ENCODE measurements around the gene P2RY6.

The P2RY6 gene

DNA sequence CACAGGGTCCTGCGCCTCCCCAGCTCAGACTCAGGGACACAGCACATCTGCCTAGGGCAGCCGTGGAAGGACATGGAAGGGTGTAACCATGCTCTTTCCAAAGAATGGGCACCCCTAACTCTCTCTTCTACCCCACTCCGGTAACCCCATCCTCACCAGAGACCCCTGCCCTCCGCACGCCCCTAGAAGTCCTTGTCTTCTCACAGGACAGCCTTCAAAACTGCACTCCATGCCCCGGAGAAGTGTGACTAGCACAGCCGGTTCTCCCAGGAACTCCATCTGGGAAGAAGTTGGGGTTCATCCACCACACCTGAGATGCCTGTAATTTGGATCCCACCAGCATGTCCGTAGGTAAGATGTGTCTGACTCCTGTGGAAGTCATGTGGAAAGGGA lies 29.0 kb upstream of the P2RY6 start:
- Mint-ChIP-seq H3K27me3 (peaks cover 3 to 6% of the 10 kb centered on the region in 2 donors), H3K36me3 (no peaks in the 10 kb centered on the region), H3K4me3 (peak overlapping the region in 1 of 2 donors; percentile 66), H3K9me3 (no peaks in the 10 kb centered on the region), H3K4me1 (peaks cover 6 to 21% of the 10 kb centered on the region in 2 donors), H3K27ac (peak overlapping the region; percentile 51)
- DNase-seq, result no peak
- no peak for ATAC-seq (replicated peaks)

DNA sequence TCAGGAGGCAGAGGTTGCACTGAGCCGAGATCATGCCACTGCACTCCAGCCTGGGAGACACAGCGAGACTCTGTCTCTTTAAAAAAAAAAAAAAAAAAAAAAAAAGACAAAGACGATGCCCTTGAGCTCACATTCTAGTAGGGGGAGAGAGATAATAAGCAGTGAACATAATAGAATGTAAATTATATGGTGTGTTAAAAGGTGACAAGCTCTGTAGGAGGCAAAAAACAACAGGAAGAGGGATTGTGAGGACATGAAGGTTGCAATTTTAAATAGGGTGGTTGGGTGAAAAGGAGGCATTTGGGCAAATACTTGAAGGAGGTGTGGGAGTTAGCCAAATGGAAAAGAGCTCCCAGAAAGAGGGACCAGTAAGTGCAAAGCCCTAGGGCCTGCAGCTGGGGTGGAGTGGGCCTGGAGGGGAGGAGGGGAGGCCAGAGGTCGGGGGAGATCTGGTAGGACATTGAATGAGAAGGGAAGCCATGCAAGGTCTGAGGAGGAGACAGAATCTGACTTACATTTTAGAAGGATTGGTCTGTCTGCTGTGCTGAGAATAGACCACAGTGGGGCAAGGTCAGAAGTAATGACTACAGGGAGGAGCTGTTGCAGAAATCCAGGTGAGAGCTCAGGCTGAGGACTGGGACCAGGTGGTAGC lies 27.4 kb upstream of the P2RY6 start:
- DNase-seq, result no peak
- no peak overlapping the region for H3K27ac Mint-ChIP-seq
- no peak overlapping the region for H3K4me3 Mint-ChIP-seq

DNA sequence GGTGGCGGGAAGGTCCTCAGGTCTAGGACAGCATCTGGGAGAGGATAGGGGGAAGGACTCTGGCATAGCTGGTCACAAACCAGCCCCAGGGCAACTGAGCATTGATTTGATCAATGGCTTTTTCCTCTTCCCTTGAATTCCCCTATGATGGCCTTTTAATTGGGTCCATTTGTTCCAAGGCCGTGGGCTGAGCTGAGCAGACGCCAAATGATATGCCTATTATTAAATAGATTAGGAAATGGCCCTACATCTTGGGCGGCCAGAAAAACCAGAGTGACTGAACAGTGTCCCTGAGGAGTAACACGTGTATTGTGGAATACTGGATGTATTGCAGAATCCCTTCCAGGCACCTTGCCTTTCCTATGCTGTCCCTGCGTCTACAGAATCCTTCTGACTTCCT lies 26.7 kb upstream of the P2RY6 start:
- DNase-seq (no peak), ATAC-seq (replicated peaks) (no peak)
- no peak overlapping the region for H3K27ac Mint-ChIP-seq
- no peaks in the 10 kb centered on the region for H3K9me3 Mint-ChIP-seq
- no peaks in the 10 kb centered on the region for H3K36me3 Mint-ChIP-seq
- H3K4me1 Mint-ChIP-seq, result peaks cover 12 to 26% of the 10 kb centered on the region in 2 donors
- H3K4me3 Mint-ChIP-seq, result no peak overlapping the region
- peaks cover 0 to 3% of the 10 kb centered on the region in 2 donors for H3K27me3 Mint-ChIP-seq

More for the DNA sequence above, 27.4 kb upstream of the P2RY6 start:
- Mint-ChIP-seq H3K27me3 (peaks cover 0 to 3% of the 10 kb centered on the region in 2 donors), H3K9me3 (no peaks in the 10 kb centered on the region), H3K36me3 (no peaks in the 10 kb centered on the region), H3K4me1 (peaks cover 12 to 24% of the 10 kb centered on the region in 2 donors)
- no peak for ATAC-seq (replicated peaks)

DNA sequence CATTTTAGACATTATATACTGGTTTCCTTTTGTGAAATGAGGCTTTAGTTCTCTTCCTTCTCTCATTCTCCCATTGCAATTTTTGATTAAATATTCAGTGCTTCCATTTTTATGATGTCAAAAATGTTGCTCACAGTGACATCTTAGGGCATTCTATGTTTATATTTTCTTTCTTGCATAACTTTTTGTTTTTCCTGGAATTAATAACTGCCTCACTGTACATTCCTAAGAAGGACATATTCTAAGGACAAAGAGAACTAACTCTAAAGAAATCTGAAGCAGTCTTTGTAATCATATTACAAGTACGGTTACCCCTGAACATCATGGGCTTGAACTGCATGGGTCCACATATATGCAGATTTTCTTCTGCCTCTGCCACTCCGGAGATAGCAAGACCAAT lies 25.8 kb upstream of the P2RY6 start:
- Mint-ChIP-seq H3K36me3 (no peaks in the 10 kb centered on the region), H3K27ac (no peak overlapping the region), H3K9me3 (no peaks in the 10 kb centered on the region), H3K4me1 (peaks cover 12 to 26% of the 10 kb centered on the region in 2 donors), H3K27me3 (peaks cover 0 to 3% of the 10 kb centered on the region in 2 donors), H3K4me3 (no peak overlapping the region)
- DNase-seq, result no peak
- no peak for ATAC-seq (replicated peaks)

DNA sequence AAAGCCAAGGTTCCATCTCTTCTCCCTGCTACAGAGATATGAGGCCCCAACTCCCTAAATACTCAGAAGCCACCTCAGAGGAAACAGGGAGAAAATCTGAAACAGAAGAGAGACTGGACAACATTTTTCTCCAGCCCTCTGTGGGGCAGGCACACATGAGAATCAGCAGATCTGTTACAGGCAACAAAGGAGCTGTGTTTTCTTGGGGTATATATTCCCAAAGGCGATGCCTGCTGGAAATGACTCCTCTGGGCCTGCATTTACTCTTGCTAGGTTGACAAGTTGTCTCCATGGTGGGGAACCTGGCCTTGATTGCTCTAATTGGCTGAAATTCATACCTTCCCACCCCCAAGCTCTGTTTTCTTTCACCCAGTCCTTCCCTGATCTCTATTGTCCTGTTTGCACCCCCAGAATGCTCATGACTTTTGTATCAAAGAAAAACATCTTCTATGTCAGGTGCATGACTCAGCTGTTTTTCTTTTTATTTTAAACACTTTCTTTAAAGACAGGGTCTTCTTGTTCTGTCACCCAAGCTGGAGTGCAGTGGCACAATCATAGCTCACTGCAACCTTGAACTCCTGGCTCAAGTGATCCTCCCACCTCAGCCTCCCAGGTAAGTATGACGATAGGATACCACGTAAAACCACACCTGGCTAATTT lies 23.5 kb upstream of the P2RY6 start:
- DNase-seq (no peak), ATAC-seq (replicated peaks) (no peak)
- H3K36me3 Mint-ChIP-seq, result no peaks in the 10 kb centered on the region
- no peaks in the 10 kb centered on the region for H3K27me3 Mint-ChIP-seq
- H3K4me3 Mint-ChIP-seq, result no peak overlapping the region
- H3K27ac Mint-ChIP-seq, result peak overlapping the region; percentile 14
- no peaks in the 10 kb centered on the region for H3K9me3 Mint-ChIP-seq
- peaks cover 6 to 13% of the 10 kb centered on the region in 2 donors for H3K4me1 Mint-ChIP-seq

DNA sequence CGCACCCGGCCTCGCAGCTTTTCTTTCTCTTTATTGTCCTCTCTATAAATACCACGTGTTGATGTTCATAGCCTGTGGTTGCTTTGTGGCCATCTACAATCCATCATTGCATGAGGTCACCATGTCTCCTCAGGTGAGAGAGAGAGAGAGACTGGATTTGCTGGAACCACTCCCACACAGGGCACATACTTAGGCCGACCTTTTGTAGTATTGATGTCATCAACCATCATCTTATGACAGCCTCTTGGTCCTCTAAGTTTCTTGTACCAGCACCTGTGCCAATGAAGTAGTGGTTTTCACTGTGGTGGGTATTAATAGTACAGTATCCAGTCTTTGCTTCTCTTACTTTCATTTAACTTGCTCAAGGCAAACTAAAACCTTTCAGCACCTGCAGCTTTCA lies 22.8 kb upstream of the P2RY6 start:
- H3K27me3 Mint-ChIP-seq, result no peaks in the 10 kb centered on the region
- H3K4me3 Mint-ChIP-seq, result no peak overlapping the region
- no peaks in the 10 kb centered on the region for H3K9me3 Mint-ChIP-seq
- no peaks in the 10 kb centered on the region for H3K36me3 Mint-ChIP-seq
- DNase-seq, result no peak
- peak; percentile 87 to 92 for ATAC-seq (replicated peaks)
- H3K4me1 Mint-ChIP-seq, result peaks cover 6 to 13% of the 10 kb centered on the region in 2 donors
- peak overlapping the region; percentile 70 for H3K27ac Mint-ChIP-seq

DNA sequence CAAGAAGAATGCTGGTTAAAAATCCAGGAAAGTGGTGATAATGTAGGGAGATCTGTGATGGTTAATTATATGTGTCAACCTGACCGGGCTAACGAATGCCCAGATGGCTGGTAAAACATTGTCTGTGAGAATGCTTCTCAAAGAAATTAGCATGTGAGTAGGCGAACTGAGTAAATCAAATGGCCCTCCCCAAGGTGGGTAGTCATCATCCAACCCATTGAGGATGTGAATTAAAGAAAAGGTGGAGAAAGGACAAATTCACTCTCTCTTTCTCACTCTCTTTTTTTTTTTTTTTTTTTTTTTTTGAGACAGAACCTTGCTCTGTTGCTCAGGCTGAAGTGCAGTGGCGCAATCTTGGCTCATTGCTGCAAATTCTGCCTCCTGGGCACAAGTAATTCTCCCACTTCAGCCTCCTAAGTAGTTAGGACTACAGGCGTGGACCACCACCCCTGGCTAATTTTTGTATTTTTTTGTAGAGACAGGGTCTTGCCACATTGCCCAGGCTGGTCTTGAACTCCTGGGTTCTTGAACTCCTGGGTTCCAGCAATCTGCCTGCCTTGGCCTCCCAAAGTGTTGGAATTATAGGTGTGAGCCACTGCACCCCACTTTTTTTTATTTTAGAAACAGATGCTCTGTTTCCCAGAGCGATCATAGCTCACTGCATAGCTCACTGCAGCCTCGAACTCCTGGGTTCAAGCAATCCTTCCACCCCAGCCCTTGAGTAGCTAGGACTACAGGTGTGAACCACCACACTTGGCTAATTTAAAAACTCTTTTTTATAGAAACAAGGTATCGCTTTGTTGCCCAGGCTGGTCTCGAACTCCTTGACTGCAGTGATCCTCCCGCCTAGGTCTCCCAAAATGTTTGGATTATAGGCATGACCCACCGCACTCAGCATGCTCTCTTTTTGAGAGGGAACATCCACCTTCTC lies 22.0 kb upstream of the P2RY6 start:
- H3K9me3 Mint-ChIP-seq, result no peaks in the 10 kb centered on the region
- no peaks in the 10 kb centered on the region for H3K27me3 Mint-ChIP-seq
- no peaks in the 10 kb centered on the region for H3K36me3 Mint-ChIP-seq
- peaks cover 6 to 13% of the 10 kb centered on the region in 2 donors for H3K4me1 Mint-ChIP-seq
- H3K27ac Mint-ChIP-seq, result peak overlapping the region; percentile 70
- no peak overlapping the region for H3K4me3 Mint-ChIP-seq
- ATAC-seq (replicated peaks) (peak; percentile 11 to 26), DNase-seq (no peak)

DNA sequence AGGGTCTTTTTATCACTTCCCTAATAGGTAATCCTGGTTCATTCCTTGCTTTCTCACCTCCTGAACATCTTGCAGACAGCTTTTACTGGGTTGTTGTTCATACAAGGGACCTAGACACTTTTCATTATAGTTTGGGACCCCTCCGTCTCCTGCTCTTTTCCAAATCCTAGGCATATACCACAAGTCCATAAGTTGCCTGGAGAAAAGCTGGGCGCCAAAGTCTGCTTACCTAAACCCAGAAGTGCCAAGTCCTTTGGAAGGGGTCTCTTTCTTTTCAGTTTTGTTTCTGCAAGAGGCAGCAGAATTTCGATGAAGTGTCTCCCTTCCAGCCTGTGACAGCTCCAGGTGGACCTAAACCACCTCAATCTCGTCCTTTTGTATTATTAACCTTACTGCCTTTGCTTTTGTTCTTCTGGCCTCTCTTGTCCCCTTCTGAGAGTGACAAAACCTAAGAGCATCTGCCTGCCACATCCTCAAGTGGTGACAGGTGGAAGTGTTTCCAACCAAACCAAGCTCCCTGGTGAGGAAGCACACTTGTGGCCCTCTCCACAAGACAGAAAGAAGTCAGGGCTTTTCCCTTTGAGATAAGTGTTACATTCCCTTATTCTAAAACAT lies 19.5 kb upstream of the P2RY6 start:
- Mint-ChIP-seq H3K36me3 (no peaks in the 10 kb centered on the region), H3K4me3 (no peak overlapping the region), H3K27ac (no peak overlapping the region), H3K9me3 (no peaks in the 10 kb centered on the region), H3K27me3 (no peaks in the 10 kb centered on the region), H3K4me1 (peaks cover 6 to 13% of the 10 kb centered on the region in 2 donors)
- DNase-seq (no peak), ATAC-seq (replicated peaks) (peak; percentile 60 to 63)

DNA sequence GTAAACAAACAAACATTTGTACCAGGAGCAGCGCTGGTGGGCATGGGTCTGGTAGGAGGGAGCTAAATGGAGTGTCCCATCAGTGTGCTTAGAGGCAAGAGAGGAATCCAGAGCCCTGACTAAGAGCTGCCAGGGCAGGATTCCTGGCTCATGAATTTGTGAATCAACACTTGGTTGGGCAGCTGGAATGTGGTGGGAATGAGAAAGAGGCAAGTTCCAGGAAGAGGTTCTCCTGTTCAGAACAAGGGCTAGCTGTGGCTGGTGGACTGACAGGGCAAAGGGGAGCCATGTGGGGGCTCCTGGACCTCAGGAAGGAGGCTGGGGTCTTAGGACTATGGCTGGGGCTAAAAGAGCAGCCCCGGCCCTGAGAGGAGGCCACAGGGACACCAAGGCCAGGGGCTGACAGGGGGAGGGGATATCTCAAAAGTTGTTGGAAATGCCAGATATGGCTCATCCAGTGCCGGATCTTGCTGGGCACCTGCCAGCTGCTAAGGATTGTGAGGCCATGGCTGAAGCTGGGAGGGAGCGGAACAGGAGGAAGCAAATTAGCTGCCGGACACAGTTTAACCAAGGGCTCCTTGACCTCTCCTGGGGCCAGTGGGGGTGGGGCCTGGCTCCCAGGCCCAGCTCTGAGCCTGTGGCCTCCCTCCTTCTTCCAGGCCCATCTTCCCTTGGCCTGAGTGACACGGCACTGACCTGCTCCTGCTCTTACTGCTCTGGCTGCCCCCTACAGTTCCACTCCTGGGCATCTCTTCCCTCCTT lies 14.6 kb upstream of the P2RY6 start:
- no peak overlapping the region for H3K27ac Mint-ChIP-seq
- no peaks in the 10 kb centered on the region for H3K36me3 Mint-ChIP-seq

DNA sequence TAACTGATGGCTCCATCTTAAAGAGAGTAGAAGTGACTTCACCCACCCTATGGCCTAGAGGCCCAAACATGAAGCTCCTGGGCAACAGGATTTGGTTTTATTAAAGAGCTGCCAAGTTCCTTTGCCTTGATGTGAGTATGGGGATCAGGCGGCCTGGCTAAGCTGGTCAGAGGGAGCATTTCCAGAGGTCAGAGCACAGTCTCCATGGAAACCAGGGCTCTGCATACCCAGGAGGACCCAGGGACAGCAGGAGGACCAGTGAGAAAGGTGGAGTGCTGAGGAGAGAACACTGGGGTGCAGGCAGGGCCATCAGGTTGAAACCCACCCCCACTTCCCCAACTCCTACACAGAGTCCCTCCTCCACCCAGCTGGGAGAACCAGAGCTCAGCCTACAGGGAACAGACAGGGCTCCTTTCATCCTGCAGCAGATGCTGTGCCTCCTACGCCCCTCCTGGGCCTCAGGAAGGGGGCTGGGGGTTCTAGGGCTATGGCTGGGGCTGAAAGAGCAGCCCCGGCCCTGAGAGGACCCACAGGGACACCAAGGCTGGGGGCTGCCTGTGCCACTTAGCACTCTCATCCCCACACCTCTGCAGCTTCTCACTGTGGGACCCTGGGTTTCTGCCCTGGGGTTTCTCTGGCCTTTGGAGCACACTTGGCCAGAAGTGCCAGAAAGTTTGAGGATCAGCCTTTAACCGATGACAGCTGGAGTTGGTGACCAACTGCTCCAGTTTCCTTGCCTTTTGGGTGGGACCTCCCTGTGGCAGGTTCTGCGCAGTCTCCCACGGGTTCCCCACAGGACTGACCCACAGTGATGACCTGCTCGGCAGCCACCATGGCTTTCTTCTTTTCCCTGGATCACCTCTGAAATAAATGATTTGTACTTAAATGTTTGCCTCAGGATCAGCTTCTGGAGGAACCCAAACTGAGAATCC lies 13.8 kb upstream of the P2RY6 start:
- no peaks in the 10 kb centered on the region for H3K36me3 Mint-ChIP-seq
- H3K9me3 Mint-ChIP-seq, result no peaks in the 10 kb centered on the region
- no peak overlapping the region for H3K27ac Mint-ChIP-seq
- ATAC-seq (replicated peaks) (no peak), DNase-seq (no peak)
- peaks cover 10 to 16% of the 10 kb centered on the region in 2 donors for H3K27me3 Mint-ChIP-seq
- H3K4me3 Mint-ChIP-seq, result no peak overlapping the region
- H3K4me1 Mint-ChIP-seq, result no peaks in the 10 kb centered on the region

More for the DNA sequence above, 14.6 kb upstream of the P2RY6 start:
- ATAC-seq (replicated peaks) (no peak), DNase-seq (no peak)
- H3K27me3 Mint-ChIP-seq, result peaks cover 1 to 9% of the 10 kb centered on the region in 2 donors
- no peak overlapping the region for H3K4me3 Mint-ChIP-seq
- no peaks in the 10 kb centered on the region for H3K9me3 Mint-ChIP-seq
- H3K4me1 Mint-ChIP-seq, result no peaks in the 10 kb centered on the region

DNA sequence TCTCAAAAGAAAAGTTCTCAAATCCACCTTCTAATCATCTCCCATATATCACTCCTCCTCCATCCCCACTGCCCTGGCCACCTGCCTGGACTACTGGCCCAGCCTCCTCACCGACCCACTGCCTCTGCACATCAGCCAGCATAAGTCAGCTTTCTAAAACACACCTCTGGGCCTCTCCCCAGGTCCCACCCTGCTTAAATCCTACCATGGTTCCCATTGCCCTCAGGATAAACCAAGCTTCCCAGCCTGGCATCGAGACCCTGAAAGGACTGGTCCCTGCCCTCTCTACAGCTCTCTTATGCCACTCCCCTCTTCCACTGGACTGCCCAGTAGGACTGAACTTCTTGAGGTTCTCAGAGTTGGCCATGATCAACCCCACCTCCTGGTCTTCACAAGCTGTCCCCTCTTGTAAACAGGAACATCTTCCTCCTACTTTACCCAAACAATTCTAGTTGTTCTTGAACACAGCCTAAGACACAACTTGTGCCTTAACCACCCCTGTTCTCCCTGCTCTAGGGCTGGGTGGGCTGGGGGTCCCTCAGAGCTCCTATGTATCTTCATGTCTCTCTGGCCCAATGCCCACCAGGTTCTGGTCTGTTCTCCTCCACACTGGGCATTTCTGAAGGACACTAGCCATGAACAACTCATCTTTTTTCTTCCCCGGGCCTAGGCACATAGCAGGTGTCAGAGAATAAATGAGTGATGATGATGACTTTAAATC lies 12.6 kb upstream of the P2RY6 start:
- peaks cover 20 to 23% of the 10 kb centered on the region in 2 donors for H3K27me3 Mint-ChIP-seq
- H3K4me1 Mint-ChIP-seq, result no peaks in the 10 kb centered on the region
- no peaks in the 10 kb centered on the region for H3K9me3 Mint-ChIP-seq
- no peak for ATAC-seq (replicated peaks)
- no peak overlapping the region for H3K27ac Mint-ChIP-seq
- no peak for DNase-seq
- H3K36me3 Mint-ChIP-seq, result no peaks in the 10 kb centered on the region
- no peak overlapping the region for H3K4me3 Mint-ChIP-seq

DNA sequence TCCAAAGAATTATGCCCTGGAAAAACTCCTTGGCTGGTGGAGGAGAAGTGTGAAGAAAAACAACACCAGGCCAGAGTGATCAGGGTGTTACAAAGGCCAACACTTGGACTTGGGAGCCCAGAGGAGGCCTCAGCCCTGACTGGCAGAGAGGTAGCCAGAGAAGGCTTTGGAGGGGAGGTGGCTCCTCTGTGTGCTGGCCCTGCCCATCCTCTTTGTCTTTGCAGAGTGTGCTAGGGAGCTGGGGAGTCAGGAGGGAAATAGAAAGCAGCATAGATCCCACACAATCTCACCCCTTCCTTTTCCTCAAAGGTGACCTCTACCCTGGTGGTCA lies 12.0 kb upstream of the P2RY6 start:
- ATAC-seq (replicated peaks) (no peak), DNase-seq (no peak)
- Mint-ChIP-seq H3K4me3 (no peak overlapping the region), H3K4me1 (peaks cover 0 to 3% of the 10 kb centered on the region in 2 donors), H3K36me3 (no peaks in the 10 kb centered on the region), H3K9me3 (no peaks in the 10 kb centered on the region), H3K27ac (no peak overlapping the region), H3K27me3 (peaks cover 25 to 28% of the 10 kb centered on the region in 2 donors)

Data from stimulated activated naive B cell treated with anti-CD40 and anti-IgM and Interleukin-4, amounts not matched to agents 10 μg/mL and 1 μg/mL and 100 μg/mL, for 72 hours (primary cell).